ENCODE data around the gene TMEM250.

TMEM250 gene

DNA sequence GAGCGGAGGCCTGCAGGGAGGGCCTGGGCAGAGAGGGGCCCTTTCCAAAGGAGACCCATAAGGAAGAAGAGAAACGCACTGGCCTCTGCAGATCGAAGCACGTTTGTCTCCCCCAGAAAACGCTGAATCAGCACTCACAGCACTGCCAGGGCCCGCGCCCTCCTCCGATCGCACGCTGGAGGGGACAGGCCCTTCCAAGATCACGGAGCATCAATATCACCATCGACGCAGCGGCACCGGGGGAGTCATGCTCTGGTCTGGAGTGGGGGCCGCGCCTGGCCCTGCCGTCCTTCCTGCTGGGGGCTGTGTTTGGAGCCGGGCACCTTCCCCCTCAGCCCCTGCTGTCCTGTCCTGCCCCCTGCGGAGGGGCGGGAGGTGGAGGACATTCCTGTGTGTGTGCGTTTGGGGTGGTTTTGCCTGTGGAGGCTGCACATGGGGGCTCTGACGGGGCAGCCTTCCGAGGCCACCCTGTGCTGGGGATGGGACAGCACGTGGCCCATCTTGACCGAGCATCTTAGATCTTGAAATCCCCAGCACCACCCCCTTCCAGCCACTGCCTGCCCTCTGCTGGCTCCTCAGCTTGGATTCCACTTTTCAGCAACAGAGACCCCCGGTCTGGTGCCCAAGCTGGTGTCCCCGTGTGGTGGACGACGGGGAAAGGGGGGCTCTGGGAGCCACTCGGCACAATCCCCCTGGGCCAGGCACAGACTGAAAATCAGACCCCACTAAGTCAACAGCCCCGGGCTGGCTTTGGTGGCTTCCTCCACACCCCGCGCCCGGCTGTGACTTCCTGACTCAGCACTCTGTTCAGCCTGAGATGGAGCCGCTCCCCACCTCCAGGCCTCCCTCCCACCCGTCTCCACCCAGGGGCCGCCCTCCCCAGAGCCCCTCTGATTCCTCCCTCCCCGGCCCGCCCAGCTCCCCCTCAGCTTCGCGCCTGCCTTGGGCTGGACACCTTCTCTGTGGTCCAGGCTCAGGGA is 8.3 kb downstream of the TMEM250 start:
- H3K4me3 ChIP-seq (replicated peaks; ENCODE audit: low read depth, low read length): peak overlapping the region; percentile 73
- TF ChIP-seq, protein P1, sequence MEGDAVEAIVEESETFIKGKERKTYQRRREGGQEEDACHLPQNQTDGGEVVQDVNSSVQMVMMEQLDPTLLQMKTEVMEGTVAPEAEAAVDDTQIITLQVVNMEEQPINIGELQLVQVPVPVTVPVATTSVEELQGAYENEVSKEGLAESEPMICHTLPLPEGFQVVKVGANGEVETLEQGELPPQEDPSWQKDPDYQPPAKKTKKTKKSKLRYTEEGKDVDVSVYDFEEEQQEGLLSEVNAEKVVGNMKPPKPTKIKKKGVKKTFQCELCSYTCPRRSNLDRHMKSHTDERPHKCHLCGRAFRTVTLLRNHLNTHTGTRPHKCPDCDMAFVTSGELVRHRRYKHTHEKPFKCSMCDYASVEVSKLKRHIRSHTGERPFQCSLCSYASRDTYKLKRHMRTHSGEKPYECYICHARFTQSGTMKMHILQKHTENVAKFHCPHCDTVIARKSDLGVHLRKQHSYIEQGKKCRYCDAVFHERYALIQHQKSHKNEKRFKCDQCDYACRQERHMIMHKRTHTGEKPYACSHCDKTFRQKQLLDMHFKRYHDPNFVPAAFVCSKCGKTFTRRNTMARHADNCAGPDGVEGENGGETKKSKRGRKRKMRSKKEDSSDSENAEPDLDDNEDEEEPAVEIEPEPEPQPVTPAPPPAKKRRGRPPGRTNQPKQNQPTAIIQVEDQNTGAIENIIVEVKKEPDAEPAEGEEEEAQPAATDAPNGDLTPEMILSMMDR (IDR thresholded peaks at IDR 0.05; ENCODE audit: insufficient read depth, low read length, poor library complexity, severe bottlenecking): peak; percentile 49
- no peaks in the 10 kb centered on the region for H3K27me3 ChIP-seq (replicated peaks; ENCODE audit: control insufficient read depth, insufficient read depth, low read length)
- DNase-seq (ENCODE audit: extremely low read depth, insufficient read length): peak; percentile 71
- no peaks in the 10 kb centered on the region; the same call in none of the 2 replicates for H3K36me3 ChIP-seq (ENCODE audit: control insufficient read depth, insufficient read depth, low read length)

DNA sequence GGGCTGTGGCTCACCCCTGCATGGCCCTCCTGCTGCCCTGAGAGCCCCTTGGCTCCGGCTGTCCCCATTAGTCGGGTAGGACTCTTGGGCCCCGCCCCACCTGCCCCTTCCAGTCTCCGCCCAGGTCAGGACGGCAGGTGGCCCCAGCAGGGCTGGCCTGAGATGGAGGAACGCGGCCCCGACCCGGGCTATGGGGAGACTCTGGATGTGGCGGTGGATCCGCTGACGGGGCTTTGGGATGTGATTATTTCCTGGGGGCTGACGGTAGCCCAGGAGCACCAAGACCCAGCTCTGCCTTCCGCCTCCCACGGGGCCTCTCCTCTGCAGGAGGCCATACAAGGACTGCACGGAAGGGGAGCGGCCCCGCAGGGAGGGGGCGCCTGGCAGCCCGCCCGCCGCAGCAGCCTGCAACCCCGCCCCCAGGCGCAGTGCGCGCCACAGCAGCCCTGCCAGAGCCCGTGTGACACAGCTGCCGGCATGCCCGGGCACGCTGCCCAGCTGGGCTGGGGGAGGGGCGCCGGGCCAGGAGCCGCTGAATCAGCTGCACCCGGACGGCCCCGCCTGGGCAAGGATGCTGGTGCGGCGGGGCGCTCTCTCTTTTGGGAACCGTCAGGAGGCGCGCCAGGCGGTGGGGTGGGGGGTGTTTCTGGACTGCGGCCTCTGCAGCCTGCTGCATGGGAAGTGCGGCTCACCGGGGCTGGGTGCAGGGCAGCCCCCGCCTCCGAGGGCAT is 9.2 kb downstream of the TMEM250 start:
- no peaks in the 10 kb centered on the region for H3K27me3 ChIP-seq (replicated peaks; ENCODE audit: control insufficient read depth, insufficient read depth, low read length)
- peak; percentile 97 for DNase-seq (ENCODE audit: extremely low read depth, insufficient read length)
- no peaks in the 10 kb centered on the region; the same call in 1 of the 2 replicates for H3K36me3 ChIP-seq (ENCODE audit: control insufficient read depth, insufficient read depth, low read length)
- peak overlapping the region; percentile 73 for H3K4me3 ChIP-seq (replicated peaks; ENCODE audit: low read depth, low read length)
- TF ChIP-seq, protein P1 (IDR thresholded peaks at IDR 0.05; ENCODE audit: insufficient read depth, low read length, poor library complexity, severe bottlenecking): no peak

GRCh38 chr9:136108648-136109266 is 9.9 kb downstream of the TMEM250 start:
- Histone ChIP-seq H3K27me3 (replicated peaks; ENCODE audit: control insufficient read depth, insufficient read depth, low read length) (no peaks in the 10 kb centered on the region), H3K4me3 (replicated peaks; ENCODE audit: low read depth, low read length) (peak overlapping the region; percentile 65), H3K36me3 (ENCODE audit: control insufficient read depth, insufficient read depth, low read length) (no peaks in the 10 kb centered on the region; the same call in 1 of the 2 replicates)
- no peak for DNase-seq (ENCODE audit: extremely low read depth, insufficient read length)
- TF ChIP-seq, protein P1 (IDR thresholded peaks at IDR 0.05; ENCODE audit: insufficient read depth, low read length, poor library complexity, severe bottlenecking): no peak

DNA sequence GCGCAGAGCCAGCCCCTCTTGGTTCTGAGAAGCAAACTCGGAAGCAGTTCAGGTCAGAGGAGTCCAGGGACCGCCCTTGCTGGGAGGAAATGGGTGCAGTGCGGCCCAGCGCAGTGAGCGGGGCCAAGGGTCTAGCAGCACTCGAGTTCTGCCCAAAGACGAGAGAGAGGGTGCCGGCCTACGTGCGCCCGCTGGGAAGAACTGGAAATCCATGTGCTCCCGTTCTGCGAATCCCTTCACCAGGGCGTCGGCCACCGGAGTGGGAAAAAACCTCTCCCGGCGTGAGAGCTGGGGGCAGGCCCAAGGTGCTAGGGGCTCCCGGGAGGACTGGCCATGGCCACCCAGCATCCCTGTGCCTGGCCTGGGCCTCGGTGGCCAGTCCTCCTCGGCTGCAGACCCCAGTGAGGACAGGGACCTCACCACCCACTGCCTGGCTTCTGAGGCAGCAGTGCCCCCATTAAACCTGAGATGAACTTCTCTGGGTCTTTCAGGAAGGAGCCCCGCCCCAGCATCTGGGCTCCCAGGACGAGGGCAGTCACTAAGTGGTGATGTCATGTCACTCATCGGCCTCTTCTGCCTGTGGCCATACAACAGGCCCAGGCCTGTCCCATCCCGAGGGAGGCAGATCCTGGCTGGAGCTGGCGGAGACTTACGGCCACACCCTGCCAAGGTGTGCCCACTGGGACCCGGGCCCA is 10.6 kb downstream of the TMEM250 start:
- TF ChIP-seq, protein P1 (IDR thresholded peaks at IDR 0.05; ENCODE audit: insufficient read depth, low read length, poor library complexity, severe bottlenecking): no peak
- Histone ChIP-seq H3K27me3 (replicated peaks; ENCODE audit: control insufficient read depth, insufficient read depth, low read length) (no peaks in the 10 kb centered on the region), H3K36me3 (ENCODE audit: control insufficient read depth, insufficient read depth, low read length) (no peaks in the 10 kb centered on the region; the same call in 1 of the 2 replicates), H3K4me3 (replicated peaks; ENCODE audit: low read depth, low read length) (no peak overlapping the region)
- no peak for DNase-seq (ENCODE audit: extremely low read depth, insufficient read length)
